ENCODE data around the gene RABEP1.

DNA sequence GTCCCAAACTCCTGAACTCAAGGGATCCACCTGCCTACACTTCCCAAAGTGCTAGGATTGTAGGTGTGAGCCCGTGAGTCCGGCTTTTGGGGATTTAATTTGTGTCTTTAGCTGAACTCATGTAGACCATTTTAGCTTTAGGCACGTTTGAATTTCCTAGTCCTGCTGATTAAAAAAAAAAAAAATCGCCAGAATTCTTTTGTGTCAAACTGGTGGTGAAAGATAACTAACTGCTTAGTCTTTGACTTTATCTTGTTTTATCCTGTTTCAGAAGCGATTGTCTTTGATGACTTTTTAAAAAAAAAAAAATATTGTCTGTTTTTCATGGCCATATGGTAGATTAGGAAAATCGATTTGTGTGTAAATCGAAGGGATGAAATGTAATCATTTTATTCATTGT lies 2.6 kb downstream of the RABEP1 start:
- TF ChIP-seq, protein P1, sequence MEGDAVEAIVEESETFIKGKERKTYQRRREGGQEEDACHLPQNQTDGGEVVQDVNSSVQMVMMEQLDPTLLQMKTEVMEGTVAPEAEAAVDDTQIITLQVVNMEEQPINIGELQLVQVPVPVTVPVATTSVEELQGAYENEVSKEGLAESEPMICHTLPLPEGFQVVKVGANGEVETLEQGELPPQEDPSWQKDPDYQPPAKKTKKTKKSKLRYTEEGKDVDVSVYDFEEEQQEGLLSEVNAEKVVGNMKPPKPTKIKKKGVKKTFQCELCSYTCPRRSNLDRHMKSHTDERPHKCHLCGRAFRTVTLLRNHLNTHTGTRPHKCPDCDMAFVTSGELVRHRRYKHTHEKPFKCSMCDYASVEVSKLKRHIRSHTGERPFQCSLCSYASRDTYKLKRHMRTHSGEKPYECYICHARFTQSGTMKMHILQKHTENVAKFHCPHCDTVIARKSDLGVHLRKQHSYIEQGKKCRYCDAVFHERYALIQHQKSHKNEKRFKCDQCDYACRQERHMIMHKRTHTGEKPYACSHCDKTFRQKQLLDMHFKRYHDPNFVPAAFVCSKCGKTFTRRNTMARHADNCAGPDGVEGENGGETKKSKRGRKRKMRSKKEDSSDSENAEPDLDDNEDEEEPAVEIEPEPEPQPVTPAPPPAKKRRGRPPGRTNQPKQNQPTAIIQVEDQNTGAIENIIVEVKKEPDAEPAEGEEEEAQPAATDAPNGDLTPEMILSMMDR (IDR thresholded peaks at IDR 0.05), result no peak
- TF ChIP-seq EP300 (IDR thresholded peaks at IDR 0.05), result no peak
- TF ChIP-seq POLR2A (IDR thresholded peaks at IDR 0.05), result no peak

Measured in ovary (tissue), 3 donors.